B cell (primary cell): Measurements from ENCODE around the gene IRX4. TPM values are rescaled to one million over a fixed set of nuclear protein-coding genes. Genes with fewer than 3 reads are reported as not detected.

Source experiments
- ATAC-seq: fragments of 200-7000 bp; cut with Tn5 transposase; one replicate; pipeline ENCODE4 v1.10.0; 2021; ENCODE audit warnings: low read depth, mild to moderate bottlenecking, moderate number of reproducible peaks, moderate library complexity
- CTCF ChIA-PET: fragments of 350-600 bp; sonication (Branson Sonifier 250); formaldehyde crosslinking; loops from one replicate; lab custom pipeline; 2021; ENCODE audit warnings: antibody characterized with exemption, inconsistent platforms; lab: Charles Lee
- POLR2A ChIA-PET: fragments of 350-600 bp; sonication (Branson Sonifier 250); formaldehyde crosslinking; loops from one replicate; lab custom pipeline; 2021; ENCODE audit warnings: antibody characterized with exemption; lab: Charles Lee
- DNase-seq: peaks from one replicate; pipeline ENCODE4 v3.0.0; 2013
- H2AFZ ChIP-seq: 2 replicates; pipeline ENCODE4 v1.6.1; 2012; ENCODE audit warnings: mild to moderate bottlenecking, low read depth, low read length; ENCODE audit not compliant: insufficient read depth, poor library complexity, severe bottlenecking
- H3K27ac ChIP-seq, 2 donors: 1 replicate in 1 of 2; 2 replicates in 1 of 2; pipeline ENCODE4 v1.5.1; 2012 to 2013; ENCODE audit warnings: low read length in 2 of 2, mild to moderate bottlenecking in 2 of 2, moderate library complexity in 1 of 2
- H3K27me3 ChIP-seq, 4 experiments: fragments of 200-600 bp in 1 of 4; sonication (generic) in 1 of 4; replicated peaks in 1 of 4; 1 replicate in 2 of 4; 2 replicates in 2 of 4; pipeline versions ENCODE4 v1.6.1 to v1.7.0; 2013 to 2016; ENCODE audit warnings: low read length in 3 of 4, mild to moderate bottlenecking in 2 of 4, mixed read lengths in 1 of 4, moderate library complexity in 1 of 4; ENCODE audit not compliant: insufficient read depth in 4 of 4, control insufficient read depth in 3 of 4; ENCODE audit errors: control extremely low read depth in 1 of 4
- H3K36me3 ChIP-seq, 2 experiments: replicated peaks in 1 of 2; 1 replicate in 1 of 2; 2 replicates in 1 of 2; pipeline versions ENCODE4 v1.6.1 to v1.7.1; 2013; ENCODE audit warnings: low read length in 1 of 2; ENCODE audit not compliant: insufficient read depth in 2 of 2, control insufficient read depth in 1 of 2; ENCODE audit errors: control extremely low read depth in 1 of 2, extremely low read depth in 1 of 2
- H3K4me1 ChIP-seq, 2 donors: fragments of 200-600 bp in 1 of 2; sonication (generic) in 1 of 2; 1 replicate in 1 of 2; 2 replicates in 1 of 2; pipeline versions ENCODE4 v1.5.1 to v1.6.1; 2013 to 2017; ENCODE audit warnings: low read length in 2 of 2; ENCODE audit not compliant: control insufficient read depth in 2 of 2, insufficient read depth in 2 of 2
- H3K4me2 ChIP-seq: replicated peaks from 2 replicates; pipeline ENCODE3; 2012; ENCODE audit warnings: mild to moderate bottlenecking, low read depth, low read length; ENCODE audit not compliant: poor library complexity, severe bottlenecking
- H3K4me3 ChIP-seq, 5 experiments: fragments of 200-600 bp in 1 of 5; sonication (generic) in 1 of 5; 1 replicate in 3 of 5; 2 replicates in 2 of 5; pipeline versions ENCODE4 v1.5.1 to v1.7.0; 2011 to 2016; ENCODE audit warnings: low read length in 4 of 5, mild to moderate bottlenecking in 4 of 5, low read depth in 2 of 5, control low read depth in 1 of 5, moderate library complexity in 1 of 5; ENCODE audit not compliant: insufficient read depth in 1 of 5; ENCODE audit errors: control extremely low read depth in 1 of 5, extremely low read depth in 1 of 5
- H3K79me2 ChIP-seq: fragments of 200-600 bp; sonication (generic); one replicate; pipeline ENCODE4 v1.6.0; 2016; ENCODE audit warnings: low read length; ENCODE audit not compliant: control insufficient read depth, insufficient read depth
- H3K9ac ChIP-seq: fragments of 200-600 bp; sonication (generic); 2 replicates; pipeline ENCODE4 v1.6.1; 2017; ENCODE audit warnings: mild to moderate bottlenecking, low read length, moderate library complexity
- H3K9me3 ChIP-seq, 3 donors: one replicate each; pipeline versions ENCODE4 v1.6.1 to v1.7.1; 2013; ENCODE audit warnings: low read length in 2 of 3; ENCODE audit not compliant: control insufficient read depth in 2 of 3, insufficient read depth in 1 of 3; ENCODE audit errors: control extremely low read depth in 1 of 3
- H4K20me1 ChIP-seq: 2 replicates; pipeline ENCODE4 v1.6.0; 2012; ENCODE audit warnings: mild to moderate bottlenecking, low read length; ENCODE audit not compliant: insufficient read depth, control insufficient read depth, poor library complexity, severe bottlenecking
- H3K27ac Mint-ChIP-seq: one replicate; pipeline ENCODE4 v1.8.0; 2021; ENCODE audit warnings: mixed read lengths
- H3K27me3 Mint-ChIP-seq: one replicate; pipeline ENCODE4 v1.8.0; 2021; ENCODE audit warnings: mixed read lengths
- H3K4me1 Mint-ChIP-seq: one replicate; pipeline ENCODE4 v1.8.0; 2021; ENCODE audit warnings: mixed read lengths
- H3K4me3 Mint-ChIP-seq: one replicate; pipeline ENCODE4 v1.8.0; 2021; ENCODE audit warnings: mixed read lengths
- H3K9me3 Mint-ChIP-seq: one replicate; pipeline ENCODE4 v1.8.0; 2022; ENCODE audit warnings: mixed read lengths; ENCODE audit not compliant: insufficient read depth
- EZH2 ChIP-seq: IDR thresholded peaks from 2 replicates; pipeline ENCODE4 v1.6.1; 2012; ENCODE audit warnings: borderline replicate concordance, low read depth, mild to moderate bottlenecking, moderate library complexity, low read length; ENCODE audit not compliant: insufficient read depth, poor library complexity, severe bottlenecking
- WGBS: methylation state at CpG from one replicate; pipeline ENCODE4 v1.1.5; 2013; ENCODE audit warnings: missing lambda C conversion rate; ENCODE audit not compliant: insufficient coverage; 5-methylcytosine and 5-hydroxymethylcytosine counted together
- intact Hi-C: fragments of 100-400 bp; cut with micrococcal nuclease; formaldehyde crosslinking; loops from one replicate; pipeline ENCODE4 v1.10.0; 2022
- polyA plus RNA-seq: library from polyadenylated mRNA; depleted of rRNA; stranded (reverse); fragments of >200 nt; gene quantifications from 2 replicates; pipeline ENCODE4 v1.2.3, GENCODE V29; 2012
- total RNA-seq, 2 donors: library from RNA; stranded (reverse); fragments of 120-200 nt in 1 of 2; gene quantifications; 1 replicate in 1 of 2; 2 replicates in 1 of 2; pipeline versions ENCODE4 v1.2.3 to v1.2.4, GENCODE V29; 2013 to 2022
- TF ChIP-seq, protein P1 (sequence below): fragments of 200-600 bp; IDR thresholded peaks from one replicate; pipeline ENCODE4 v1.8.0; 2022; ENCODE audit warnings: antibody characterized with exemption, mild to moderate bottlenecking

The IRX4 gene
- total and polyA plus RNA-seq, 2 donors (not counting 1 experiment from before 2014, with no cell fraction given) = not detected

- Histone ChIP-seq H2AFZ (peak overlapping the region; percentile 42), H3K9ac (no peak overlapping the region), H3K36me3 (no peaks in the 10 kb centered on the region), H3K79me2 (no peaks in the 10 kb centered on the region), H3K4me1 (peaks cover 10 to 23% of the 10 kb centered on the region in 2 donors), H3K27ac (no peak overlapping the region), H3K9me3 (peaks cover 0 to 43% (median 0%) of the 10 kb centered on the region in 3 donors), H3K27me3 (peaks cover 0 to 82% (median 37%) of the 10 kb centered on the region in 4 experiments), H4K20me1 (no peaks in the 10 kb centered on the region), H3K4me2 (peak overlapping the region; percentile 55), H3K4me3 (no peak overlapping the region)
- no peak for TF ChIP-seq EZH2
- TF ChIP-seq, protein P1, sequence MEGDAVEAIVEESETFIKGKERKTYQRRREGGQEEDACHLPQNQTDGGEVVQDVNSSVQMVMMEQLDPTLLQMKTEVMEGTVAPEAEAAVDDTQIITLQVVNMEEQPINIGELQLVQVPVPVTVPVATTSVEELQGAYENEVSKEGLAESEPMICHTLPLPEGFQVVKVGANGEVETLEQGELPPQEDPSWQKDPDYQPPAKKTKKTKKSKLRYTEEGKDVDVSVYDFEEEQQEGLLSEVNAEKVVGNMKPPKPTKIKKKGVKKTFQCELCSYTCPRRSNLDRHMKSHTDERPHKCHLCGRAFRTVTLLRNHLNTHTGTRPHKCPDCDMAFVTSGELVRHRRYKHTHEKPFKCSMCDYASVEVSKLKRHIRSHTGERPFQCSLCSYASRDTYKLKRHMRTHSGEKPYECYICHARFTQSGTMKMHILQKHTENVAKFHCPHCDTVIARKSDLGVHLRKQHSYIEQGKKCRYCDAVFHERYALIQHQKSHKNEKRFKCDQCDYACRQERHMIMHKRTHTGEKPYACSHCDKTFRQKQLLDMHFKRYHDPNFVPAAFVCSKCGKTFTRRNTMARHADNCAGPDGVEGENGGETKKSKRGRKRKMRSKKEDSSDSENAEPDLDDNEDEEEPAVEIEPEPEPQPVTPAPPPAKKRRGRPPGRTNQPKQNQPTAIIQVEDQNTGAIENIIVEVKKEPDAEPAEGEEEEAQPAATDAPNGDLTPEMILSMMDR = no peak
- Mint-ChIP-seq H3K4me3 (no peak overlapping the region), H3K27me3 (peaks cover 28% of the 10 kb centered on the region), H3K27ac (no peak overlapping the region), H3K4me1 (peaks cover 15% of the 10 kb centered on the region), H3K9me3 (no peaks in the 10 kb centered on the region)
- 2% methylated on average over 72 of the region's 78 CpGs for WGBS
- intact Hi-C loops = no loop called here
- ATAC-seq (peak; percentile 21), DNase-seq (no peak)
- ChIA-PET POLR2A (no interaction called here), CTCF (no interaction called here)
These were observed 597 bp upstream of the IRX4 start for GRCh38 chr5:1883120-1883924.

GRCh38 chr5:1881731-1882336 lies 891 bp downstream of the IRX4 start:
- Histone ChIP-seq H3K27me3 (peaks cover 0 to 89% (median 45%) of the 10 kb centered on the region in 4 experiments), H4K20me1 (no peaks in the 10 kb centered on the region), H3K27ac (no peak overlapping the region), H3K9ac (no peak overlapping the region), H2AFZ (no peak overlapping the region), H3K4me1 (peaks cover 10 to 28% of the 10 kb centered on the region in 2 donors), H3K9me3 (peaks cover 0 to 58% (median 0%) of the 10 kb centered on the region in 3 donors), H3K4me3 (no peak overlapping the region), H3K36me3 (no peaks in the 10 kb centered on the region), H3K79me2 (no peaks in the 10 kb centered on the region), H3K4me2 (peak overlapping the region; percentile 55)
- TF ChIP-seq EZH2 = no peak
- TF ChIP-seq, protein P1 = no peak
- CTCF ChIA-PET = no interaction called here
- 21% methylated on average over 59 of the region's 59 CpGs for WGBS
- H3K27me3 Mint-ChIP-seq = peaks cover 31% of the 10 kb centered on the region
- POLR2A ChIA-PET = no interaction called here
- ATAC-seq (no peak), DNase-seq (no peak)
- no peak overlapping the region for H3K27ac Mint-ChIP-seq
- H3K4me3 Mint-ChIP-seq = no peak overlapping the region
- no peaks in the 10 kb centered on the region for H3K9me3 Mint-ChIP-seq
- intact Hi-C loops = no loop called here
- peaks cover 17% of the 10 kb centered on the region for H3K4me1 Mint-ChIP-seq
